Ovary (tissue), 9 donors: Measurements from ENCODE around the gene SLC24A4. TPM values are rescaled to one million over a fixed set of nuclear protein-coding genes. Genes with fewer than 3 reads are reported as not detected.

Experiments
- DNase-seq, 5 donors: peaks; one replicate each; pipeline ENCODE4 v3.0.0-alpha.2; 2019 to 2020
- H3K27ac ChIP-seq, 2 donors: fragments of 200-600 bp; one replicate each; pipeline versions ENCODE4 v1.5.1 to v1.8.0; 2019 to 2022
- H3K27me3 ChIP-seq: fragments of 200-600 bp; one replicate; pipeline ENCODE4 v1.8.0; 2022
- H3K36me3 ChIP-seq: fragments of 200-600 bp; sonication (generic); one replicate; pipeline ENCODE4 v1.5.1; 2019
- H3K4me1 ChIP-seq: one replicate; pipeline ENCODE4 v1.8.1; 2013; ENCODE audit warnings: mild to moderate bottlenecking, moderate library complexity; ENCODE audit not compliant: insufficient read depth
- H3K4me3 ChIP-seq: fragments of 200-600 bp; sonication (generic); one replicate; pipeline ENCODE4 v1.5.1; 2017
- H3K9me3 ChIP-seq, 2 donors: fragments of 200-600 bp in 1 of 2; sonication (generic) in 1 of 2; one replicate each; pipeline versions ENCODE4 v1.5.1 to v1.8.1; 2013 to 2019; ENCODE audit warnings: mild to moderate bottlenecking in 1 of 2, moderate library complexity in 1 of 2
- EP300 ChIP-seq: sonication (generic); formaldehyde crosslinking; IDR thresholded peaks from one replicate; pipeline ENCODE4 v1.6.1; 2017; ENCODE audit warnings: antibody characterized with exemption
- POLR2A ChIP-seq: fragments of 450-650 bp; IDR thresholded peaks from one replicate; pipeline ENCODE4 v1.6.1; 2017; ENCODE audit warnings: antibody characterized with exemption, mild to moderate bottlenecking, moderate library complexity
- WGBS, 3 donors: extraction: QIAGEN DNeasy Blood & Tissue Kit in 1 of 3; methylation state at CpG; one replicate each; pipeline versions ENCODE4 v1.1.5 to v1.1.7; 2013 to 2017; 5-methylcytosine and 5-hydroxymethylcytosine counted together
- intact Hi-C, 4 donors: fragments of 100-400 bp; cut with DNase I; formaldehyde crosslinking; loops; one replicate each; pipeline versions ENCODE4 v1.11.0 to v1.15.1; 2022 to 2023
- polyA plus RNA-seq, 2 donors: library from polyadenylated mRNA; stranded (reverse); fragments of 200-250 nt in 1 of 2; fragments of 350-450 nt in 1 of 2; fragmentation: Illumina TruSeq in 1 of 2; extraction: RNeasy Lipid Tissue Mini Kit (QIAGEN cat#74804) in 1 of 2; gene quantifications; one replicate each; pipeline ENCODE4 v1.2.3, GENCODE V29; 2013 to 2014
- total RNA-seq, 7 donors: library from RNA; depleted of rRNA in 2 of 7; stranded (reverse); fragments of >200 nt in 2 of 7; fragmentation: NEBNext Ultra II Directional in 3 of 7; extraction: Animal tissue kit (Norgen Biotek cat#: 25700) in 3 of 7; gene quantifications; one replicate each; pipeline versions ENCODE4 v1.1.0 to v1.2.4, GENCODE V29; 2016 to 2023
- TF ChIP-seq, protein P1 (sequence below), 3 donors: fragments of 450-650 bp in 2 of 3; fragments of 200-600 bp in 1 of 3; IDR thresholded peaks; one replicate each; pipeline versions ENCODE4 v1.5.1 to v1.8.0; 2016 to 2022; ENCODE audit warnings: antibody characterized with exemption in 3 of 3, mild to moderate bottlenecking in 1 of 3
- donor health status: DM: no; HTN: no; CAD: no; lungs with moderate emphysema.
- donor health status: DM: no; HTN: no; CAD: no.
- donor health status: Bipolar disorder and iron deficiency.
- donor health status: DM: yes; HTN: yes; CAD: no.
- donor health status: DM: no; HTN: no; CAD: no.
- donor health status: DM: yes; HTN: yes; CAD: no.

Gene SLC24A4
- total and polyA plus RNA-seq, 9 donors = 0.10 to 0.98 (median 0.24) TPM

DNA sequence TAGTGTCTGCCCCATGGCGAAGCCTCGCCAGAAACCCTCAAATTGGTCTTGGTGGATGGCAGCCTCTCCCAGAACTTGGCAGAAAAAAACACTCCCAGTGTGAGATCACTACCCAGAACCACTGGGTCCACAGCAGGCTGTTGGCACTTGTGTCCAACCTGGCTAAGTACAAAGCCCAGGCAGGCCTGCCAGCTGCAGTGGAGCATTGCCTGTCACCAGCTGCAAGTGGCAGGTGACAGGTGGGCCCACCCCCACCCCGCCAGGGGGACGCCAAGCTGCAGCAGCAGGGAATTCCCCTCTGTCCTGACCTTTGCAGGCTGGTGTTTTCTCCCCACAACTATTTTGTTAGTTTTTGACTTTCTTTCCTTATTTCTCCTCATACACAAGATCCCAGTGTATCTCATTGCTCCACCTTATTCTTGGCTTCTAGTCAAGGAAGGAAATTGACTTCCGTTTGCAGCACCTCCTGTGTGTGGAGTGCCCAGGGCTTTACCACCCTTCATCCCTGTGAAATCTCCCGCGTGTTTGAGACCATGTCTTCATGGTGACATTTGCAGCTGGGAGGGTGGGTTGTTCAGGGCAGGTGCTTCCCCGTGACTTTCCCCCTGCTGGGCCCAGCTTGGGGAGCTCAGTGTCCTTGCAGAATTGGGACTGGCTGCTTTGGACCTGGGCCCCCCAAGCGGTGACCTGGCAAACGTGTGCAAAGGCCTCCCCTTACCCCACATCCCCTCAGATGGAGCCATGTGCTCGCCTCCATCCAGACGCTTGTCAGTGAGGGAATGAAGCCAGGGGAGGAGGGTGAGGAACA lies 116.8 kb downstream of the SLC24A4 start:
- Histone ChIP-seq H3K27ac (no peak overlapping the region), H3K36me3 (no peaks in the 10 kb centered on the region), H3K4me1 (no peaks in the 10 kb centered on the region), H3K4me3 (no peak overlapping the region), H3K27me3 (no peaks in the 10 kb centered on the region), H3K9me3 (no peaks in the 10 kb centered on the region)
- no peak for TF ChIP-seq EP300
- TF ChIP-seq, protein P1, sequence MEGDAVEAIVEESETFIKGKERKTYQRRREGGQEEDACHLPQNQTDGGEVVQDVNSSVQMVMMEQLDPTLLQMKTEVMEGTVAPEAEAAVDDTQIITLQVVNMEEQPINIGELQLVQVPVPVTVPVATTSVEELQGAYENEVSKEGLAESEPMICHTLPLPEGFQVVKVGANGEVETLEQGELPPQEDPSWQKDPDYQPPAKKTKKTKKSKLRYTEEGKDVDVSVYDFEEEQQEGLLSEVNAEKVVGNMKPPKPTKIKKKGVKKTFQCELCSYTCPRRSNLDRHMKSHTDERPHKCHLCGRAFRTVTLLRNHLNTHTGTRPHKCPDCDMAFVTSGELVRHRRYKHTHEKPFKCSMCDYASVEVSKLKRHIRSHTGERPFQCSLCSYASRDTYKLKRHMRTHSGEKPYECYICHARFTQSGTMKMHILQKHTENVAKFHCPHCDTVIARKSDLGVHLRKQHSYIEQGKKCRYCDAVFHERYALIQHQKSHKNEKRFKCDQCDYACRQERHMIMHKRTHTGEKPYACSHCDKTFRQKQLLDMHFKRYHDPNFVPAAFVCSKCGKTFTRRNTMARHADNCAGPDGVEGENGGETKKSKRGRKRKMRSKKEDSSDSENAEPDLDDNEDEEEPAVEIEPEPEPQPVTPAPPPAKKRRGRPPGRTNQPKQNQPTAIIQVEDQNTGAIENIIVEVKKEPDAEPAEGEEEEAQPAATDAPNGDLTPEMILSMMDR (IDR thresholded peaks at IDR 0.05) = no peak
- TF ChIP-seq POLR2A = no peak
- WGBS, 3 donors = 61 to 76% (median 72%) methylated on average over 11 to 12 of the region's 12 CpGs
- intact Hi-C loops = no loop called here
- DNase-seq = no peak

DNA sequence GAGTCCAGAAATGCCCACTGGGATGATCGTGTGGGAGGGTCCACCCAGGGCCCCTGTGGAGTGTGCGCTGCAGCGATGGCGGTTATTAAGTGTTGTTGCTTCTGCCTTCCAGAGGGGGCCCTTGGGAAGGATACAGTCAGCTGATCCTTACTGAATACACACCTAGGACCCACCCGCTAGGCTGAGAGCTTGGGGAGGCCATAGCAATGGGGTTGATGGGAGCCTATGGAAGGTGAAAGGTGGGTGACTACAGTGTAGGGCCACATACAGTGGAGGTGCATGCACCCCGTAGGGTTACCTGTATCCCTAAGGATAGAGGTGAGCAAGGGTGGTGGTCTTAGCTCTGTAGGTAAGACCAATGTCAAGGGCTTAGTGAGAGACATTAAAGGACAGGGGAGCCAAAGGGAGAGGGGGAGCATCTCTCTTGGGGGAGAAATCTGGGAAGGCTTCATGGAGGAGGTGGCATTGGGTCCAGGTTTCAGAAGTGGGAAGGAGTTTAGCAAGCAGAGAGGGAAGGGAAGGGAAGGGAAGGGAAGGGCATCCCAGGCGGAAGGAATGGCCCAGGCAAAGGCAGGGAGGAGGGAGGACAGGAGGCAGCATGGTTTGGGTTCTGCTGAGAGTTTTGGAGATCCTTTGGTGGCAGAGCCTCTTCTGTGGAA lies 117.5 kb downstream of the SLC24A4 start:
- TF ChIP-seq EP300 (no peak), POLR2A (no peak)
- TF ChIP-seq, protein P1 (IDR thresholded peaks at IDR 0.05) = no peak
- 80 to 82% (median 80%) methylated on average over 7 of the region's 7 CpGs for WGBS, 3 donors
- Histone ChIP-seq H3K27me3 (no peaks in the 10 kb centered on the region), H3K36me3 (no peaks in the 10 kb centered on the region), H3K27ac (no peak overlapping the region), H3K9me3 (no peaks in the 10 kb centered on the region), H3K4me1 (no peaks in the 10 kb centered on the region), H3K4me3 (no peak overlapping the region)
- DNase-seq = no peak
- intact Hi-C loops = no loop called here

DNA sequence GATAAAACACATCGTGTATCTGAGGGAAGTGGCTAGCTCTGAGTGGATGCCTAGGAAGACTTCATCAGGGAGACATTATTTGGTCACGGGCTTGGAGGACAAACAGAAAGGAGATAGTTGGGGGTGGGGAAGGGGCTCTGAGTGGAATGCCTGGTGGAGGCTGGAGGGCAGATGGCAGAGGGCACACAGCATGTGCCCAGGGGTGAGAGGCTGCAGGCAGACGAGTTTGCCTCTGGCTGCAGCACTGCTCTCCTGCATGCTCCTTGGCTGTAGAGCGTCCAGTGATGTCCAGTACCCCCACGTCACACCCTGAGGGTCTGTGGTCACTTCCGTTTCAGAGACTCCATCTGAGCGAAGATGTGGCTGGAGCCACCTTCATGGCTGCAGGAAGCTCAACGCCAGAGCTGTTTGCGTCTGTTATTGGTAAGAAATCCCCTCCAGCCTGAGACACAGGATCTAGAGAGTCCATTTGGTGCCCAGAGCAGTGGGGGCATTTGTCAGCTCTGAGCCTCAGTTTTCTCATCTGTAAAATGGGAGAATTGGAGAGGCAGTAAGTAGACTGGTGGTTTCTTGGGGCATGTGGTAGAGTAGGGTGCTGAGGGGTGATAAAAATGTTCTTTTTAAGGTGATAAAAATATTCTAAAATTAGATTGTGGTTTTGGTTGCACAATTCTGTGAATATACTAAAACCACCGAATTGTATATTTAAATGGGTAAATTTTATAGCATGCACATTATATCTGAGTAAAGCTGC lies 119.0 kb downstream of the SLC24A4 start:
- Histone ChIP-seq H3K9me3 (no peaks in the 10 kb centered on the region), H3K4me3 (no peak overlapping the region), H3K27me3 (no peaks in the 10 kb centered on the region), H3K36me3 (no peaks in the 10 kb centered on the region), H3K4me1 (no peaks in the 10 kb centered on the region), H3K27ac (no peak overlapping the region)
- TF ChIP-seq, protein P1 (IDR thresholded peaks at IDR 0.05) = no peak
- TF ChIP-seq POLR2A (no peak), EP300 (no peak)
- intact Hi-C loops = no loop called here
- 88 to 95% (median 90%) methylated on average over 10 of the region's 10 CpGs for WGBS, 3 donors
- DNase-seq = no peak

DNA sequence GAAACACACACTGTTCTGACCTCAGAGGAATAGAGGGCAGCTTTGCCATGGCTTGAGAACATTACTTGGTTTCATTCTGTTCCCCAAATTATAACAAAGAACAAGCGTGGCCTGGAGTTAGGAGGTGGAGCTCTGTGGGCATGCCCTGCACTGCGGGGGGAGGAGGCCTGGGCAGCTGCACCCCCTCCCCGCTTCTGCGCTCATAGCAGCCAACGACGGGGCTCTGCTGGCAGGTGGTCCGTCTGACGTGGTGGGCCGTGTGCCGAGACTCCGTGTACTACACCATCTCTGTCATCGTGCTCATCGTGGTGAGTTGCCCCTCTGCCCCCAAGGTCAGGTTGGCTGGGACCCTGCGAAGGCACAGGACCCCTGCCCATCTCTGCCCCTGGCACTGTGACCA lies 120.2 kb downstream of the SLC24A4 start:
- TF ChIP-seq, protein P1 (IDR thresholded peaks at IDR 0.05) = no peak
- TF ChIP-seq POLR2A = no peak
- TF ChIP-seq EP300 = no peak
- H3K36me3 ChIP-seq = no peaks in the 10 kb centered on the region
- no peaks in the 10 kb centered on the region for H3K4me1 ChIP-seq
- WGBS, 3 donors = 88 to 89% (median 88%) methylated on average over 14 of the region's 14 CpGs
- intact Hi-C loops = no loop called here
- H3K4me3 ChIP-seq = no peak overlapping the region
- no peak overlapping the region for H3K27ac ChIP-seq
- H3K9me3 ChIP-seq = no peaks in the 10 kb centered on the region
- H3K27me3 ChIP-seq = no peaks in the 10 kb centered on the region
- DNase-seq = no peak
